ENCODE results near the gene GALC. TPM values are rescaled to one million over a fixed set of nuclear protein-coding genes. Genes with fewer than 3 reads are reported as not detected.

The GALC gene
- total RNA-seq, 4 donors from 2014 or later = 11.8 to 40.2 (median 20.2) TPM

DNA sequence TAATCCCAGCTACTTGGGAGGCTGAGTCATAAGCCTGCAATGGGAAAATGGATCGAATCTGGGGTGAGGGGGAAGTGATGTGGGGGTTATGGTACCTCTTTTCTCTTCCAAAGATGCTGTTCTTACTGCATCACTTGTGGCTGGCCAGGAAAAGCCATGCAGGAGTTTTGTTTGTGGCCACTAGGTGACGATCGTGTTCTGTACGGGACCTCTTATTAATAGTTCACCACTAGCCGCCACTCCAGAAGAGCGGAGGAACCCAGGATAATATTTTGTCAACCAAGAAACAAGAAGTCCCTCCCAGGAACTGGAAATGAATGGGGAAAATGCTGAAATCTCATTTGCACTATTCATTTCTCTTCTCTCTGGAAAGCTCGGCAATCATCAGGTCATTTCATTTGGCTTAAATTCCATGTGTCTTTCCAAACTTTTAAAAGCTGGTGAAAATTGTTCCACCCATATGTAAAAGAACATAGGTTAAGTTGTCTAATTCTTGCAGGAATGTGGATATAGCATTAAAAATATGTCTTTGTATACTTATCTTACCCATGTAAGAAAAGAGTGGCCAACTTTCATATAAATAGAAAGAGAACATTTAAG lies 20.9 kb upstream of the GALC start:
- Histone ChIP-seq H3K36me3 (no peaks in the 10 kb centered on the region), H3K4me1 (no peaks in the 10 kb centered on the region), H3K9me3 (no peaks in the 10 kb centered on the region), H3K27ac (no peak overlapping the region), H3K27me3 (no peaks in the 10 kb centered on the region), H3K4me3 (no peak overlapping the region)
- DNase-seq = peak; percentile 39 to 47
- intact Hi-C loops (cut with DNase I; ENCODE audit: low total_unique reads) = no loop called here
- TF ChIP-seq, protein P1, sequence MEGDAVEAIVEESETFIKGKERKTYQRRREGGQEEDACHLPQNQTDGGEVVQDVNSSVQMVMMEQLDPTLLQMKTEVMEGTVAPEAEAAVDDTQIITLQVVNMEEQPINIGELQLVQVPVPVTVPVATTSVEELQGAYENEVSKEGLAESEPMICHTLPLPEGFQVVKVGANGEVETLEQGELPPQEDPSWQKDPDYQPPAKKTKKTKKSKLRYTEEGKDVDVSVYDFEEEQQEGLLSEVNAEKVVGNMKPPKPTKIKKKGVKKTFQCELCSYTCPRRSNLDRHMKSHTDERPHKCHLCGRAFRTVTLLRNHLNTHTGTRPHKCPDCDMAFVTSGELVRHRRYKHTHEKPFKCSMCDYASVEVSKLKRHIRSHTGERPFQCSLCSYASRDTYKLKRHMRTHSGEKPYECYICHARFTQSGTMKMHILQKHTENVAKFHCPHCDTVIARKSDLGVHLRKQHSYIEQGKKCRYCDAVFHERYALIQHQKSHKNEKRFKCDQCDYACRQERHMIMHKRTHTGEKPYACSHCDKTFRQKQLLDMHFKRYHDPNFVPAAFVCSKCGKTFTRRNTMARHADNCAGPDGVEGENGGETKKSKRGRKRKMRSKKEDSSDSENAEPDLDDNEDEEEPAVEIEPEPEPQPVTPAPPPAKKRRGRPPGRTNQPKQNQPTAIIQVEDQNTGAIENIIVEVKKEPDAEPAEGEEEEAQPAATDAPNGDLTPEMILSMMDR (IDR thresholded peaks at IDR 0.05) = peak; percentile 59 to 81 (median 65)
- no peak for TF ChIP-seq POLR2A (IDR thresholded peaks at IDR 0.05)

DNA sequence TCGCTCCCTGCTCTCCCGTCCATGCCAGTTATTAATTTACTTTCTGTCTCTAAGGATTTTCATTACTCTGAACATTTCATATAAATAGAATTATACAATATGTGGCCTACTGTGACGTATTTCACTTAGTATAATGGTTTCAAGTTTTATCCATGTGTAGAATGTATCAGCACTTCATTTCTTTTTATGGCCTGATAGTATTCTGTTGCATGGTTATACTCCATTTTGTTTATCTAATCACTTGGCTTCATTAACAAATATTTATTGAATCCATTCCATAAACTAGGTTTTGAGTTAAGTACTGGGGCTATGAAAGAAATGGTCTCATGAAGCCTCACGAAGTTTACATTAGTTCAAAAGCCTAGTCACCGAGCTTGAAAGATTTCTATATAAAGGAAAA lies 19.5 kb upstream of the GALC start:
- Histone ChIP-seq H3K4me3 (no peak overlapping the region), H3K27me3 (no peaks in the 10 kb centered on the region), H3K27ac (no peak overlapping the region), H3K9me3 (no peaks in the 10 kb centered on the region), H3K4me1 (no peaks in the 10 kb centered on the region), H3K36me3 (no peaks in the 10 kb centered on the region)
- intact Hi-C loops (cut with DNase I; ENCODE audit: low total_unique reads) = no loop called here
- TF ChIP-seq, protein P1 (IDR thresholded peaks at IDR 0.05) = no peak
- no peak for TF ChIP-seq POLR2A (IDR thresholded peaks at IDR 0.05)
- DNase-seq = no peak

DNA sequence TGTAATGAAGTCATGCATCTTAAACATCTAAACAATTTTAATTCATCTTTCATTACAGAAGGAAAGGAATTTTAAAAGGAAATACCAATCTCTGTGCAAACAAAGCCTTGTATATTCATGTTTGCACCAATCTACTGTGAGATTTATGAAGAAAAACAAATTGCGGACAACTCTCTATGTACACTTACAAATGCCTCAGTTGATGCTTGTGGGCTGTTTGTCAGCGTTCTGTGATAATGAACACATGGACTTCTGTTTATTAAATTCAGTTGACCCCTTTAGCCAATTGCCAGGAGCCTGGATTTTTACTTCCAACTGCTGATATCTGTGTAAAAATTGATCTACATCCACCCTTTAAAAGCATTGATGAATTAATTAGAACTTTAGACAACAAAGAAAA lies 17.3 kb upstream of the GALC start:
- Histone ChIP-seq H3K9me3 (no peaks in the 10 kb centered on the region), H3K4me3 (no peak overlapping the region), H3K36me3 (no peaks in the 10 kb centered on the region), H3K27ac (no peak overlapping the region), H3K4me1 (no peaks in the 10 kb centered on the region), H3K27me3 (no peaks in the 10 kb centered on the region)
- TF ChIP-seq, protein P1 (IDR thresholded peaks at IDR 0.05) = no peak
- DNase-seq = no peak
- intact Hi-C loops (cut with DNase I; ENCODE audit: low total_unique reads) = no loop called here

DNA sequence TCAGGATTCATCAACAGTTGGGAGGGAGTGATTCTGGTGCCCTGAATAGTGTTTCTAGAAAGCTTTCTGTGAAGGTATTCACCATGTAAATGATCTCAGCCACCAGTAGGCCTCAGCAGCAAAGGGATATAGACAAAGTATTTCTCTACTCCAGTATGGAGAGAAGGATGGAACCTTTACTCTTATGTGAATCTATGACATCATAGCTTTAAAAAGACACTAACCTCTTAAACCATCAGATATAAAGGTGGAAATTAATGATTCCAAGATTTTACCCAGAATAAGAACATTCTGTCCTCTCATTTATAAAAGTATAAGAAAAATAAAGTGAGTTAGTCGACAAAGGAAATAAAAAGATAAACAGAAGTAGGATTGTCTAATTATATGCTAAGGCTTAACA lies 16.5 kb upstream of the GALC start:
- no peak overlapping the region for H3K4me3 ChIP-seq
- intact Hi-C loops (cut with DNase I; ENCODE audit: low total_unique reads) = no loop called here

DNA sequence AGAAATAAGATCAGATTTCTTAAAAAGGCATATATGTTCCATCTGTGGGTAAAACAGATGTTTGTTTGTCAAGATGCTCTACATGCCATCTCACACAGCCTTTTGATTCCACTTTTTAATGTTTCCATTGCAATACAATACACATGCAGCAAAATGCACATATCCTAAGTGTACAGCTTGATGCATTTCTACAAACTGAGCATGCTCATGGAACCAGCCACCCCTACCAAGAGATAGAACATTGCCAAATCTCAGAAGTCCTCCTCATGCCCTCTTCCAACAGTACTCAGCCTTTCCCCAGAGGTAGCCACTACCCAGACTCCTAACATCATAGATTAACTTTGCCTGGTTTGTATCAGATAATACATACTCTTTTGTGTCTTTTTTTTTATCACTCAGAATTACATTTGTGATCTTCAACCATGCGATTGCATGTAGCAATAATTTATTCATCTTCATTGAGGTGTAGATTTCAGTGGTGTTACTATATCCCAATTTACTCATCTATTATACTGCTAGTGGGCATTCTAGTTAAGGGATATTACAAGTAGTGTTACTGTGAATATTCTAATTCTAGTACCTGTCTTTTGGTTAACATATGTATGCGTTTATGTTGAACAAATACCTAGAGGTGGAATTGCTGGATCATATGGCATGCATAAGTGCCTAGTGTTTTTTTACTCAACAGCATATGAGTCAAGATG lies 15.2 kb upstream of the GALC start:
- TF ChIP-seq, protein P1 (IDR thresholded peaks at IDR 0.05) = no peak
- no peak for TF ChIP-seq POLR2A (IDR thresholded peaks at IDR 0.05)
- Histone ChIP-seq H3K9me3 (no peaks in the 10 kb centered on the region), H3K36me3 (no peaks in the 10 kb centered on the region), H3K4me3 (no peak overlapping the region), H3K27ac (no peak overlapping the region), H3K27me3 (no peaks in the 10 kb centered on the region), H3K4me1 (no peaks in the 10 kb centered on the region)
- no peak for DNase-seq
- intact Hi-C loops (cut with DNase I; ENCODE audit: low total_unique reads) = no loop called here

More for the DNA sequence above, 16.5 kb upstream of the GALC start:
- no peaks in the 10 kb centered on the region for H3K9me3 ChIP-seq
- TF ChIP-seq, protein P1 (IDR thresholded peaks at IDR 0.05) = no peak
- no peak for TF ChIP-seq POLR2A (IDR thresholded peaks at IDR 0.05)
- DNase-seq = no peak
- H3K36me3 ChIP-seq = no peaks in the 10 kb centered on the region
- H3K4me1 ChIP-seq = no peaks in the 10 kb centered on the region
- no peak overlapping the region for H3K27ac ChIP-seq
- no peaks in the 10 kb centered on the region for H3K27me3 ChIP-seq
